Smooth muscle cell (in vitro differentiated cells): ENCODE results near the gene MICAL3. TPM values are rescaled to one million over a fixed set of nuclear protein-coding genes. Genes with fewer than 3 reads are reported as not detected.
A peak's percentile ranks its signal among the peaks of the same experiment; 100 is the strongest.

Source experiments
- DNase-seq: peaks from one replicate; lab custom pipeline; 2025; ENCODE audit not compliant: unreplicated experiment; lab: John Stamatoyannopoulos, UW
- H2AFZ ChIP-seq: fragments of 200-600 bp; sonication (generic); 2 replicates; pipeline ENCODE4 v1.6.0; 2016; ENCODE audit warnings: antibody characterized with exemption, low read depth, mild to moderate bottlenecking
- H3F3A ChIP-seq: fragments of 200-600 bp; sonication (generic); 2 replicates; pipeline ENCODE4 v1.6.0; 2017; ENCODE audit warnings: antibody characterized with exemption, low read depth
- H3K27ac ChIP-seq: fragments of 200-600 bp; sonication (generic); 2 replicates; pipeline ENCODE4 v1.5.1; 2016; ENCODE audit warnings: low read depth, mild to moderate bottlenecking
- H3K27me3 ChIP-seq: fragments of 200-600 bp; sonication (generic); 2 replicates; pipeline ENCODE4 v1.6.1; 2016; ENCODE audit warnings: low read depth, mild to moderate bottlenecking
- H3K36me3 ChIP-seq: fragments of 200-600 bp; sonication (generic); 2 replicates; pipeline ENCODE4 v1.5.1; 2016; ENCODE audit warnings: low read depth
- H3K4me1 ChIP-seq: fragments of 200-600 bp; sonication (generic); 2 replicates; pipeline ENCODE4 v1.5.1; 2016; ENCODE audit warnings: low read depth
- H3K4me2 ChIP-seq: fragments of 200-600 bp; sonication (generic); 2 replicates; pipeline ENCODE4 v1.6.0; 2016; ENCODE audit warnings: mild to moderate bottlenecking
- H3K4me3 ChIP-seq: fragments of 200-600 bp; sonication (generic); 2 replicates; pipeline ENCODE4 v1.5.1; 2016; ENCODE audit warnings: mild to moderate bottlenecking
- H3K79me2 ChIP-seq: fragments of 200-600 bp; sonication (generic); 2 replicates; pipeline ENCODE4 v1.6.0; 2016; ENCODE audit warnings: low read depth, mild to moderate bottlenecking
- H3K9ac ChIP-seq: fragments of 200-600 bp; sonication (generic); 2 replicates; pipeline ENCODE4 v1.6.0; 2016; ENCODE audit warnings: low read depth
- H3K9me3 ChIP-seq: fragments of 200-600 bp; sonication (generic); replicated peaks from 2 replicates; pipeline ENCODE4 v1.5.1; 2016; ENCODE audit warnings: low read depth
- H4K20me1 ChIP-seq: fragments of 200-600 bp; sonication (generic); 2 replicates; pipeline ENCODE4 v1.6.0; 2016; ENCODE audit warnings: low read depth
- WGBS: methylation state at CpG from one replicate; pipeline ENCODE4 v1.1.7; 2016; ENCODE audit warnings: low lambda C conversion rate; 5-methylcytosine and 5-hydroxymethylcytosine counted together
- polyA plus RNA-seq: library from polyadenylated mRNA; unstranded; fragments of >200 nt; fragmentation: Nextera tagmentation; extraction: Ambion mirVana; gene quantifications from 2 replicates; pipeline ENCODE4 v1.2.1, GENCODE V29; 2016
- total RNA-seq: library from RNA; depleted of rRNA; stranded (reverse); fragments of >200 nt; gene quantifications from 2 replicates; pipeline ENCODE4 v1.2.3, GENCODE V29; 2014
- TF ChIP-seq, protein P1 (sequence below): fragments of 200-600 bp; sonication (generic); IDR thresholded peaks from 2 replicates; pipeline ENCODE4 v1.5.1; 2017; ENCODE audit warnings: borderline replicate concordance, mild to moderate bottlenecking, antibody characterized with exemption; ENCODE audit not compliant: insufficient read depth, poor library complexity, severe bottlenecking

Gene MICAL3
- total and polyA plus RNA-seq, 2 experiments from 2014 or later: 3.1 to 28.6 TPM

- Histone ChIP-seq H3F3A (peaks cover 31% of the 10 kb centered on the region), H3K4me2 (no peak overlapping the region), H3K4me1 (peaks cover 28% of the 10 kb centered on the region), H4K20me1 (peaks cover 24% of the 10 kb centered on the region), H2AFZ (no peak overlapping the region), H3K36me3 (no peaks in the 10 kb centered on the region), H3K27me3 (no peaks in the 10 kb centered on the region), H3K4me3 (no peak overlapping the region), H3K9me3 (no peaks in the 10 kb centered on the region), H3K9ac (no peak overlapping the region), H3K27ac (no peak overlapping the region), H3K79me2 (peaks cover 51% of the 10 kb centered on the region)
- 92% methylated on average over 7 of the region's 7 CpGs for WGBS
- TF ChIP-seq, protein P1, sequence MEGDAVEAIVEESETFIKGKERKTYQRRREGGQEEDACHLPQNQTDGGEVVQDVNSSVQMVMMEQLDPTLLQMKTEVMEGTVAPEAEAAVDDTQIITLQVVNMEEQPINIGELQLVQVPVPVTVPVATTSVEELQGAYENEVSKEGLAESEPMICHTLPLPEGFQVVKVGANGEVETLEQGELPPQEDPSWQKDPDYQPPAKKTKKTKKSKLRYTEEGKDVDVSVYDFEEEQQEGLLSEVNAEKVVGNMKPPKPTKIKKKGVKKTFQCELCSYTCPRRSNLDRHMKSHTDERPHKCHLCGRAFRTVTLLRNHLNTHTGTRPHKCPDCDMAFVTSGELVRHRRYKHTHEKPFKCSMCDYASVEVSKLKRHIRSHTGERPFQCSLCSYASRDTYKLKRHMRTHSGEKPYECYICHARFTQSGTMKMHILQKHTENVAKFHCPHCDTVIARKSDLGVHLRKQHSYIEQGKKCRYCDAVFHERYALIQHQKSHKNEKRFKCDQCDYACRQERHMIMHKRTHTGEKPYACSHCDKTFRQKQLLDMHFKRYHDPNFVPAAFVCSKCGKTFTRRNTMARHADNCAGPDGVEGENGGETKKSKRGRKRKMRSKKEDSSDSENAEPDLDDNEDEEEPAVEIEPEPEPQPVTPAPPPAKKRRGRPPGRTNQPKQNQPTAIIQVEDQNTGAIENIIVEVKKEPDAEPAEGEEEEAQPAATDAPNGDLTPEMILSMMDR: no peak
- no peak for DNase-seq
These were observed 100.3 kb downstream of the MICAL3 start for GRCh38 chr22:17924076-17924475.

GRCh38 chr22:17922925-17923903 is 101.1 kb downstream of the MICAL3 start:
- Histone ChIP-seq H3K4me3 (no peak overlapping the region), H3K36me3 (no peaks in the 10 kb centered on the region), H2AFZ (no peak overlapping the region), H3K9me3 (no peaks in the 10 kb centered on the region), H3K27me3 (no peaks in the 10 kb centered on the region), H4K20me1 (peaks cover 29% of the 10 kb centered on the region), H3K4me1 (peaks cover 28% of the 10 kb centered on the region), H3K79me2 (peaks cover 44% of the 10 kb centered on the region), H3K27ac (peak overlapping the region; percentile 94), H3K9ac (no peak overlapping the region), H3F3A (peaks cover 36% of the 10 kb centered on the region), H3K4me2 (peak overlapping the region; percentile 61)
- no peak for DNase-seq
- TF ChIP-seq, protein P1: no peak
- 51% methylated on average over 2 of the region's 2 CpGs for WGBS

DNA sequence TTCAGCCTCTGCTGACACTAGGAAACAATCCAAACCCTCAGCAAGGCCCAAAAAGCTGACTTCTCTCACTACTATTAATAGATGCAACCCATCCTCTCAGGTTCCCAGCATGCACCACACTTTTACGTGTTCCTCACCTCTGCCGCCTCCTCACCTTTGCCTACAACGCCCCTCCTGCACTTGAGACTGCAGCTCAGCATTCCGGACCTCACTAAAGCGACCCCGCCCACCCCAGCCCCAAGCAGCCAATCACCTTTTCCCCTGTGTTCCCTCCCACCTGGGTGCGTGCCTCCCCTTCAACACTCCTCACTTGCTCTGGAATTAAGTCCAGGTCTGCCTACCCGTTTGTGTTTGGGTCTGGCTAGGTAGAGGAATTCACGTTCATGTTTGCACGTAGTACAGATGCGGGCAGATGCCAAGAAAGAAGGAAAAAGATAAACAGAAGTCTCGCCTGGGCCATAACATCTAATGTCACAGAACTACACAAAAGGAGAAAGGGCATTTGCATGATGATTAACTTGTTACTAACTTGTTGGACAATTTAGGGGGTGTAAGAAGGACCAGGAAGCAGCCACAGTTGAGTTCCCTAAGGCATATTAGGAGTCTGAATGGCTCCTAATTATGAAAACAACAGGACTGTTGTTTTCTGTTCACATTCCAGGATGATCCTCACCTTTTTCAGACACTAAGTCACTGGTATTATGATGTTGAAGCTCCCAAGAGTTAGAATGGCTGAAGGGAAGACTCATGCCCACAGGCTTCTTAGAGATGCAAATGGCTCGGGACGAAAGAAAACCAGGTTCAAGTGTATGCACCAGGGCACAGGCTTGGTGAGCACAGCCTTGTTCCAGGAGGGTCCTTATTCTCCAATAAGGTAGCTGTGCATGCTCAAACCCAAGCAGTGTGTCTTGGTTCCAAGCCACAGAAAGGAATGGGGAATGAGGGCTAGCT is 102.2 kb downstream of the MICAL3 start:
- peak overlapping the region; percentile 66 for H3K4me2 ChIP-seq
- TF ChIP-seq, protein P1: no peak
- H3K9ac ChIP-seq: no peak overlapping the region
- peaks cover 37% of the 10 kb centered on the region for H3F3A ChIP-seq
- no peak overlapping the region for H3K4me3 ChIP-seq
- H3K9me3 ChIP-seq: no peaks in the 10 kb centered on the region
- no peaks in the 10 kb centered on the region for H3K36me3 ChIP-seq
- no peak for DNase-seq
- peaks cover 46% of the 10 kb centered on the region for H3K79me2 ChIP-seq
- peaks cover 28% of the 10 kb centered on the region for H3K4me1 ChIP-seq
- 37% methylated on average over 14 of the region's 14 CpGs for WGBS
- H4K20me1 ChIP-seq: peaks cover 28% of the 10 kb centered on the region
- H3K27me3 ChIP-seq: no peaks in the 10 kb centered on the region
- no peak overlapping the region for H2AFZ ChIP-seq
- peak overlapping the region; percentile 94 for H3K27ac ChIP-seq
